HEK293 (cell line): ENCODE measurements around the gene GPR158.
"Not testable (repeated sequence)": the region's sequence is repeated elsewhere in the genome, so short reads cannot be mapped to it uniquely, and the experiment has no call there.

Source experiments
- CTCF ChIP-seq: fragments of 450-650 bp; formaldehyde crosslinking; IDR thresholded peaks from 2 replicates; pipeline ENCODE4 v1.5.1; 2016; ENCODE audit warnings: missing biosample characterization, missing genetic modification characterization
- HIC1 ChIP-seq: fragments of 450-650 bp; formaldehyde crosslinking; IDR thresholded peaks from 2 replicates; pipeline ENCODE4 v1.5.1; 2016; ENCODE audit warnings: missing biosample characterization, missing genetic modification characterization
- HOXA7 ChIP-seq: sonication (generic); formaldehyde crosslinking; IDR thresholded peaks from 2 replicates; pipeline ENCODE4 v1.8.1; 2022; ENCODE audit warnings: missing genetic modification reagents, borderline replicate concordance
- KLF17 ChIP-seq: fragments of 450-650 bp; formaldehyde crosslinking; IDR thresholded peaks from 2 replicates; pipeline ENCODE4 v1.5.1; 2016; ENCODE audit warnings: missing biosample characterization, missing genetic modification characterization
- REST ChIP-seq: fragments of 450-650 bp; formaldehyde crosslinking; IDR thresholded peaks from 2 replicates; pipeline ENCODE4 v1.5.1; 2016; ENCODE audit warnings: missing biosample characterization, missing genetic modification characterization
- ZBTB7A ChIP-seq: fragments of 450-650 bp; formaldehyde crosslinking; IDR thresholded peaks from 2 replicates; pipeline ENCODE4 v1.5.1; 2016; ENCODE audit warnings: low read depth, missing biosample characterization, missing genetic modification characterization
- ZFP69B ChIP-seq: fragments of 450-650 bp; formaldehyde crosslinking; IDR thresholded peaks from 2 replicates; pipeline ENCODE4 v1.5.1; 2016; ENCODE audit warnings: missing biosample characterization, missing genetic modification characterization
- ZNF223 ChIP-seq: fragments of 450-650 bp; formaldehyde crosslinking; IDR thresholded peaks from 2 replicates; pipeline ENCODE4 v1.5.1; 2016; ENCODE audit warnings: missing biosample characterization, missing genetic modification characterization
- ZNF274 ChIP-seq, 2 experiments: fragments of 200-500 bp in 1 of 2; fragments of 450-650 bp in 1 of 2; sonication (Bioruptor generic) in 1 of 2; formaldehyde crosslinking in 1 of 2; IDR thresholded peaks; 2 replicates each; pipeline versions ENCODE4 v1.5.1 to v1.6.1; 2014 to 2016; ENCODE audit warnings: borderline replicate concordance in 1 of 2, inconsistent platforms in 1 of 2, low read length in 1 of 2, missing biosample characterization in 1 of 2, missing genetic modification characterization in 1 of 2
- ZNF600 ChIP-seq: fragments of 450-650 bp; formaldehyde crosslinking; IDR thresholded peaks from 2 replicates; pipeline ENCODE4 v1.5.1; 2016; ENCODE audit warnings: missing biosample characterization, missing genetic modification characterization
- ZNF645 ChIP-seq: fragments of 450-650 bp; formaldehyde crosslinking; IDR thresholded peaks from 2 replicates; pipeline ENCODE4; 2016; ENCODE audit warnings: missing biosample characterization, missing genetic modification characterization
- ZSCAN30 ChIP-seq: fragments of 450-650 bp; IDR thresholded peaks from 2 replicates; pipeline ENCODE4 v1.5.1; 2018; ENCODE audit warnings: missing biosample characterization, mild to moderate bottlenecking, missing genetic modification characterization, moderate library complexity

GRCh38 chr10:25329587-25329986 lies 154.8 kb downstream of the GPR158 start:
- TF ChIP-seq CTCF; KLF17 (tag by site-specific recombination); ZFP69B (tag by site-specific recombination); ZNF274 (IDR thresholded peaks at IDR 0.05; ENCODE audit: low read length); ZNF274 (tag by site-specific recombination; IDR thresholded peaks at IDR 0.05; ENCODE audit: borderline replicate concordance); ZNF645 (tag by site-specific recombination); HOXA7 (CRISPR knock-in tag); ZNF600 (tag by site-specific recombination); HIC1 (tag by site-specific recombination); ZBTB7A (tag by site-specific recombination); ZNF223 (tag by site-specific recombination); REST (tag by site-specific recombination); ZSCAN30 (tag by site-specific recombination): not testable (repeated sequence)
